ENCODE data around the gene IFNL2. TPM values are rescaled to one million over a fixed set of nuclear protein-coding genes. Genes with fewer than 3 reads are reported as not detected.

The IFNL2 gene
- total and polyA plus RNA-seq, 2 donors (not counting 1 experiment from before 2014, with no cell fraction given): not detected

DNA sequence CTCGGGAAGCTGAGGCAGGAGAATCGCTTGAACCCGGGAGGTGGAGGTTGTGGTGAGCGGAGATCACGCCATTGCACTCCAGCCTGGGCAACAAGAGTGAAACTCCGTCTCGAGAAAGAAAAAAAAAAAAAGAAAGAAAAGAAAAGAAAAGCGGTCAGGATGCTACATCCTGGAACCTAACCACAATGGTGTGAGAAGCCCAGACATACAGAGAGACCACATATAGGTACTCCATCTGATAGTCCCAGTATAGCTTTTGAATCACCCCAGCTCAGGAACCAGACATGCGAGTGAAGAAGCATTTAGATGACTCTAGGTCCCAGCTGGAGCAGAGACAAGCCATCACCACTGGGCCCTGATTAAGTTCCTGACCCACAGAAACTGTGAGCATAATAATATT, 31.2 kb downstream of the IFNL2 start:
- ATAC-seq (ENCODE audit: low read depth) (no peak), DNase-seq (no peak)
- ChIA-PET POLR2A (interaction anchor here (0.7 kb wide), 1 partner anchor 63 kb away, joined by 6 read pairs; no protein-coding TSS in a partner anchor), CTCF (no interaction called here)
- Histone ChIP-seq H3K4me1 (ENCODE audit: control insufficient read depth in 2 of 2, insufficient read depth in 2 of 2, low read length in 2 of 2) (no peaks in the 10 kb centered on the region), H3K36me3 (replicated peaks in 1 of 2; ENCODE audit: control extremely low read depth in 1 of 2, control insufficient read depth in 1 of 2, extremely low read depth in 1 of 2, insufficient read depth in 2 of 2, low read length in 1 of 2) (no peaks in the 10 kb centered on the region), H3K9me3 (ENCODE audit: control extremely low read depth in 1 of 3, control insufficient read depth in 2 of 3, insufficient read depth in 1 of 3, low read length in 2 of 3) (no peaks in the 10 kb centered on the region), H2AFZ (ENCODE audit: insufficient read depth, low read depth, low read length, poor library complexity, severe bottlenecking) (no peak overlapping the region), H3K9ac (ENCODE audit: low read length) (no peak overlapping the region), H4K20me1 (ENCODE audit: control insufficient read depth, insufficient read depth, low read length, poor library complexity, severe bottlenecking) (no peaks in the 10 kb centered on the region), H3K27ac (ENCODE audit: low read length in 2 of 2) (no peak overlapping the region), H3K79me2 (ENCODE audit: control insufficient read depth, insufficient read depth, low read length) (no peaks in the 10 kb centered on the region), H3K4me2 (replicated peaks; ENCODE audit: low read depth, low read length, poor library complexity, severe bottlenecking) (no peak overlapping the region), H3K4me3 (ENCODE audit: control extremely low read depth in 1 of 5, extremely low read depth in 1 of 5, insufficient read depth in 1 of 5, low read depth in 2 of 5, low read length in 4 of 5) (no peak overlapping the region), H3K27me3 (replicated peaks in 1 of 4; ENCODE audit: control extremely low read depth in 1 of 4, control insufficient read depth in 3 of 4, insufficient read depth in 4 of 4, low read length in 3 of 4) (peaks cover 0 to 2% (median 0%) of the 10 kb centered on the region in 4 experiments)
- TF ChIP-seq EZH2 (IDR thresholded peaks at IDR 0.05; ENCODE audit: borderline replicate concordance, insufficient read depth, low read depth, low read length, poor library complexity, severe bottlenecking): no peak
- TF ChIP-seq, protein P1, sequence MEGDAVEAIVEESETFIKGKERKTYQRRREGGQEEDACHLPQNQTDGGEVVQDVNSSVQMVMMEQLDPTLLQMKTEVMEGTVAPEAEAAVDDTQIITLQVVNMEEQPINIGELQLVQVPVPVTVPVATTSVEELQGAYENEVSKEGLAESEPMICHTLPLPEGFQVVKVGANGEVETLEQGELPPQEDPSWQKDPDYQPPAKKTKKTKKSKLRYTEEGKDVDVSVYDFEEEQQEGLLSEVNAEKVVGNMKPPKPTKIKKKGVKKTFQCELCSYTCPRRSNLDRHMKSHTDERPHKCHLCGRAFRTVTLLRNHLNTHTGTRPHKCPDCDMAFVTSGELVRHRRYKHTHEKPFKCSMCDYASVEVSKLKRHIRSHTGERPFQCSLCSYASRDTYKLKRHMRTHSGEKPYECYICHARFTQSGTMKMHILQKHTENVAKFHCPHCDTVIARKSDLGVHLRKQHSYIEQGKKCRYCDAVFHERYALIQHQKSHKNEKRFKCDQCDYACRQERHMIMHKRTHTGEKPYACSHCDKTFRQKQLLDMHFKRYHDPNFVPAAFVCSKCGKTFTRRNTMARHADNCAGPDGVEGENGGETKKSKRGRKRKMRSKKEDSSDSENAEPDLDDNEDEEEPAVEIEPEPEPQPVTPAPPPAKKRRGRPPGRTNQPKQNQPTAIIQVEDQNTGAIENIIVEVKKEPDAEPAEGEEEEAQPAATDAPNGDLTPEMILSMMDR (IDR thresholded peaks at IDR 0.05): no peak
- 89% methylated on average over 6 of the region's 9 CpGs for WGBS (ENCODE audit: insufficient coverage)
- intact Hi-C loops (cut with micrococcal nuclease): no loop called here
- peaks cover 21% of the 10 kb centered on the region for H3K27me3 Mint-ChIP-seq
- no peaks in the 10 kb centered on the region for H3K9me3 Mint-ChIP-seq (ENCODE audit: insufficient read depth)
- no peak overlapping the region for H3K27ac Mint-ChIP-seq
- no peak overlapping the region for H3K4me3 Mint-ChIP-seq
- H3K4me1 Mint-ChIP-seq: no peaks in the 10 kb centered on the region

DNA sequence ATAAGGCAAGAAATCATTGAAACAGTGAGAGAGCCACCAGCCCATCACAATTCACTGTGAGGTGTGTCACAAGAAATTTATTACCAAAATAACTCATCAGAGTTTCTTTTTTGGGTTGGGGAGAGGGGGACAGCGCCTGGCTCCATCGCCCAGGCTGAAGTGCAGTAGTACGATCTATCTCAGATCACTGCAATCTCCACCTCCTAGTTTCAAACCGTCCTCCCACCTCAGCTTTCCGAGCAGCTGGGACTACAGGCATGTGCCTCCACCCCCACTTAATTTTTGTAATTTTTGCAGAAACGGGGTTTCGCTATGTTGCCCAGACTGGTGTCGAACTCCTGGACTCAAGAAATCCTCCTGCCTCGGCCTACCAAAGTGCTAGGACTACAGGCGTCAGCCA, 31.6 kb downstream of the IFNL2 start:
- Mint-ChIP-seq H3K27ac (no peak overlapping the region), H3K4me3 (no peak overlapping the region), H3K4me1 (no peaks in the 10 kb centered on the region), H3K27me3 (peaks cover 23% of the 10 kb centered on the region), H3K9me3 (ENCODE audit: insufficient read depth) (no peaks in the 10 kb centered on the region)
- DNase-seq (no peak), ATAC-seq (ENCODE audit: low read depth) (no peak)
- H3K9me3 ChIP-seq (ENCODE audit: control extremely low read depth in 1 of 3, control insufficient read depth in 2 of 3, insufficient read depth in 1 of 3, low read length in 2 of 3): no peaks in the 10 kb centered on the region
- whole genome bisulfite sequencing (ENCODE audit: insufficient coverage): 94% methylated on average over 7 of the region's 10 CpGs
- no peaks in the 10 kb centered on the region for H3K36me3 ChIP-seq (replicated peaks in 1 of 2; ENCODE audit: control extremely low read depth in 1 of 2, control insufficient read depth in 1 of 2, extremely low read depth in 1 of 2, insufficient read depth in 2 of 2, low read length in 1 of 2)
- H4K20me1 ChIP-seq (ENCODE audit: control insufficient read depth, insufficient read depth, low read length, poor library complexity, severe bottlenecking): no peaks in the 10 kb centered on the region
- POLR2A ChIA-PET: no interaction called here
- TF ChIP-seq EZH2 (IDR thresholded peaks at IDR 0.05; ENCODE audit: borderline replicate concordance, insufficient read depth, low read depth, low read length, poor library complexity, severe bottlenecking): no peak
- TF ChIP-seq, protein P1 (IDR thresholded peaks at IDR 0.05): no peak
- intact Hi-C loops (cut with micrococcal nuclease): no loop called here
- H3K27ac ChIP-seq (ENCODE audit: low read length in 2 of 2): no peak overlapping the region
- no peak overlapping the region for H3K4me3 ChIP-seq (ENCODE audit: control extremely low read depth in 1 of 5, extremely low read depth in 1 of 5, insufficient read depth in 1 of 5, low read depth in 2 of 5, low read length in 4 of 5)
- no peaks in the 10 kb centered on the region for H3K4me1 ChIP-seq (ENCODE audit: control insufficient read depth in 2 of 2, insufficient read depth in 2 of 2, low read length in 2 of 2)
- H3K4me2 ChIP-seq (replicated peaks; ENCODE audit: low read depth, low read length, poor library complexity, severe bottlenecking): no peak overlapping the region
- H3K27me3 ChIP-seq (replicated peaks in 1 of 4; ENCODE audit: control extremely low read depth in 1 of 4, control insufficient read depth in 3 of 4, insufficient read depth in 4 of 4, low read length in 3 of 4): peaks cover 0 to 2% (median 0%) of the 10 kb centered on the region in 4 experiments
- no peaks in the 10 kb centered on the region for H3K79me2 ChIP-seq (ENCODE audit: control insufficient read depth, insufficient read depth, low read length)
- H3K9ac ChIP-seq (ENCODE audit: low read length): no peak overlapping the region
- CTCF ChIA-PET: no interaction called here
- no peak overlapping the region for H2AFZ ChIP-seq (ENCODE audit: insufficient read depth, low read depth, low read length, poor library complexity, severe bottlenecking)

All from B cell (primary cell).